Mucosa of descending colon (tissue), 3 donors: ENCODE measurements around the gene CST9. TPM values are rescaled to one million over a fixed set of nuclear protein-coding genes. Genes with fewer than 3 reads are reported as not detected.
A peak's percentile ranks its signal among the peaks of the same experiment; 100 is the strongest.

Experiments used
- ATAC-seq: fragments of 200-7000 bp; cut with Tn5 transposase; one replicate; pipeline ENCODE4 v1.9.1; 2020; ENCODE audit warnings: mild to moderate bottlenecking, moderate library complexity
- DNase-seq, 3 donors: peaks; one replicate each; pipeline ENCODE4 v3.0.0-alpha.2; 2020
- H3K36me3 ChIP-seq: fragments of 200-600 bp; one replicate; pipeline ENCODE4 v1.8.0; 2021; ENCODE audit warnings: low read depth, mild to moderate bottlenecking
- H3K4me1 ChIP-seq: fragments of 200-600 bp; one replicate; pipeline ENCODE4 v1.8.0; 2021; ENCODE audit warnings: low read depth, mild to moderate bottlenecking
- H3K4me3 ChIP-seq: fragments of 200-600 bp; one replicate; pipeline ENCODE4 v1.8.0; 2021; ENCODE audit warnings: mild to moderate bottlenecking
- H3K9me3 ChIP-seq: fragments of 200-600 bp; one replicate; pipeline ENCODE4 v1.8.0; 2021; ENCODE audit warnings: mild to moderate bottlenecking
- intact Hi-C, 2 donors: fragments of 100-400 bp; cut with DNase I in 1 of 2; cut with micrococcal nuclease in 1 of 2; formaldehyde crosslinking; loops; one replicate each; pipeline versions ENCODE4 v1.11.0 to v1.11.1; 2022; cut with DNase I, micrococcal nuclease
- total RNA-seq, 3 donors: library from RNA; stranded (reverse); fragmentation: NEBNext Ultra II Directional in 2 of 3; extraction: Animal tissue kit (Norgen Biotek cat#: 25700) in 2 of 3; gene quantifications; one replicate each; pipeline versions ENCODE4 v1.2.1 to v1.2.4, GENCODE V29; 2021 to 2023
- TF ChIP-seq, protein P1 (sequence below): fragments of 200-600 bp; IDR thresholded peaks from one replicate; pipeline ENCODE4 v1.8.0; 2022; ENCODE audit warnings: antibody characterized with exemption, mild to moderate bottlenecking
- donor health status: DM: no; HTN: no; CAD: no; lungs with moderate emphysema.
- donor health status: DM: no; HTN: no; CAD: no.
- donor health status: DM: no; HTN: yes; CAD: no.

The CST9 gene
- total RNA-seq, 3 donors from 2014 or later = not detected

DNA sequence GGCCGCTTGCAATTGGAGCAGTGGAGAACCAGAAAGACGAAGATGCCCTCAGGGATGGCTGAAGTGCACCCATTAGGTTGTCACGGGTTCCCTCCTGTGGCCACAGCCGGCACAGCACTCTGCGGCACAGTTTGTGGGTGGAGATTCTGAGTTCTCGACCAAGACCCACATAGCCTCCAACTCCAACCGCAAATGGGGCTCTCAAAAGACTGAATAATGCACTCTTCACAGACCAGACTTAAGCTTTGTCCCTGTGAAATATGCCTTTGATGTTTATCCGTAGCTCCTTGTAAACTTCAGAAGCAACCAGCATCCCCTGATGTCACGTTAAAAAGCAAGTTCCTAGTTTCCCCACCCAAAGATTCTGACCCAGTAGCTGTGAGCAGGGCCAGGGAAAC is 934 bp upstream of the CST9 start:
- Histone ChIP-seq H3K4me3 (no peak overlapping the region), H3K36me3 (no peaks in the 10 kb centered on the region), H3K9me3 (no peaks in the 10 kb centered on the region), H3K4me1 (no peaks in the 10 kb centered on the region)
- ATAC-seq (peak; percentile 89), DNase-seq (peak; percentile 57 to 84 (median 82))
- intact Hi-C loops = loop anchor here in 1 of 2 donors (10.0 kb wide), 1 partner anchor 162 kb away; no protein-coding TSS in a partner anchor
- TF ChIP-seq, protein P1, sequence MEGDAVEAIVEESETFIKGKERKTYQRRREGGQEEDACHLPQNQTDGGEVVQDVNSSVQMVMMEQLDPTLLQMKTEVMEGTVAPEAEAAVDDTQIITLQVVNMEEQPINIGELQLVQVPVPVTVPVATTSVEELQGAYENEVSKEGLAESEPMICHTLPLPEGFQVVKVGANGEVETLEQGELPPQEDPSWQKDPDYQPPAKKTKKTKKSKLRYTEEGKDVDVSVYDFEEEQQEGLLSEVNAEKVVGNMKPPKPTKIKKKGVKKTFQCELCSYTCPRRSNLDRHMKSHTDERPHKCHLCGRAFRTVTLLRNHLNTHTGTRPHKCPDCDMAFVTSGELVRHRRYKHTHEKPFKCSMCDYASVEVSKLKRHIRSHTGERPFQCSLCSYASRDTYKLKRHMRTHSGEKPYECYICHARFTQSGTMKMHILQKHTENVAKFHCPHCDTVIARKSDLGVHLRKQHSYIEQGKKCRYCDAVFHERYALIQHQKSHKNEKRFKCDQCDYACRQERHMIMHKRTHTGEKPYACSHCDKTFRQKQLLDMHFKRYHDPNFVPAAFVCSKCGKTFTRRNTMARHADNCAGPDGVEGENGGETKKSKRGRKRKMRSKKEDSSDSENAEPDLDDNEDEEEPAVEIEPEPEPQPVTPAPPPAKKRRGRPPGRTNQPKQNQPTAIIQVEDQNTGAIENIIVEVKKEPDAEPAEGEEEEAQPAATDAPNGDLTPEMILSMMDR = peak; percentile 78

DNA sequence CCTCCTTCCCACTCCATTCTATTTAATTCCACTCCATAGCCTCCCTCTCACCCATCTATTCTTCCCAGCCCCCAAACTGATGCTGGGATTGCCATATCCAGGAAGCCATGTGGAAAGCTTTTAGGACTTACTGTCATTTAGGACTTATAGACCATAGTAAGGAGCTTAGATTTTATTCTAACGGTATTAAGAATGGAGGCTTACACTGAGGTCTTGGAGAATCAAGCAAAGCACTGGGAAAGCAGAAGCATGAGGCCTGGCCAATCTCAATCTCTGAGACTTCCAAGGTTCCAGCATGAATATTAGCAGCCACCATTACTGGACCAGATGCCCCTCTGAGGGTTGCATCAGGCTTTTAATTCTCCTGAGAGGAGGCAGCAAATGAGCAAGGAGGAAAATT is 1.4 kb downstream of the CST9 start:
- no peaks in the 10 kb centered on the region for H3K4me1 ChIP-seq
- intact Hi-C loops = loop anchor here in 1 of 2 donors (10.0 kb wide), 1 partner anchor 160 kb away; no protein-coding TSS in a partner anchor

DNA sequence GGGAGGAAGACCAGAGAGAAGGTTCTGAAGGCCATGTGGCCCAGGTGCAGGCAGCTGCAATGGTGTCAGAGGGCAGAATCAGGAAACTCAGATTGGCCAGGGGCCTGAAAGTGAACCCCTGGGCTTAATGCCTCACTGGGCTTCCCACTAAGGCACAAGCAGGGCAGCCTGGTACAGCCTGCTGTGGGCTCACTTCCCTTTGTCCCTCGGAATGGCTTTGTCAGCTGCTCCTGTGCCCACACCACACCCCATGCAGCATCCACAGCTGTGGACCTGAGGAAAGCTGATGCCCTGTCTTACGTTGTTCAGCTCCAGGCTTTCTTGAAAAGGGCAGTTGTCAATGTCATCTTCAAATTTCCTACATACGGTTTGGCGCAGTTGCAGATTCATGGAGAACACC is 2.4 kb downstream of the CST9 start:
- ATAC-seq (no peak), DNase-seq (no peak)
- Histone ChIP-seq H3K4me1 (no peaks in the 10 kb centered on the region), H3K4me3 (no peak overlapping the region), H3K36me3 (no peaks in the 10 kb centered on the region), H3K9me3 (no peaks in the 10 kb centered on the region)
- TF ChIP-seq, protein P1 = no peak
- intact Hi-C loops = loop anchor here in 1 of 2 donors (10.0 kb wide), 1 partner anchor 159 kb away; no protein-coding TSS in a partner anchor

More for the DNA sequence above, 1.4 kb downstream of the CST9 start:
- no peaks in the 10 kb centered on the region for H3K36me3 ChIP-seq
- no peaks in the 10 kb centered on the region for H3K9me3 ChIP-seq
- TF ChIP-seq, protein P1 = no peak
- no peak overlapping the region for H3K4me3 ChIP-seq
- ATAC-seq = no peak
- DNase-seq = no peak

DNA sequence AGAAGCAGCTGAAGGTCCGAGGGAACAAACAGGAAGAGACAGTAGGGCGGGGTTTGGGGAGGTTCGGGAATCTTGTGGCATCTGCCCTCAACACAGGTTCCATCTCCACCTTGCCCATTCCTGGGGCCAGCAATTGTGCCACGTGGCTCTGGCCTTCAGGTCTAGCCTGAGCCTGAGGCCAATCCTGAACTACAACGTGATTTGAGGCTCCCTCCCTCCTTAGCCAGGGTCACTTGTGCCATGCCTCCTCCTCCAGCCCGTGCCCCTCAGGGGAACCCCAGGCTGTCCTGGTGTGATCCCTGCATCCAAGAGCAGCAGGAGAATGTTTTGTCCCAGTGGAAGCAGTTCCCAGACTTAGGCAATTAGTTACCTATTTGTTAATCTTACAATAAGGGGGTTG is 3.0 kb downstream of the CST9 start:
- H3K4me1 ChIP-seq = no peaks in the 10 kb centered on the region
- DNase-seq (no peak), ATAC-seq (no peak)
- TF ChIP-seq, protein P1 = no peak
- H3K36me3 ChIP-seq = no peaks in the 10 kb centered on the region
- H3K9me3 ChIP-seq = no peaks in the 10 kb centered on the region
- intact Hi-C loops = loop anchor here in 1 of 2 donors (10.0 kb wide), 1 partner anchor 158 kb away; no protein-coding TSS in a partner anchor
- no peak overlapping the region for H3K4me3 ChIP-seq

DNA sequence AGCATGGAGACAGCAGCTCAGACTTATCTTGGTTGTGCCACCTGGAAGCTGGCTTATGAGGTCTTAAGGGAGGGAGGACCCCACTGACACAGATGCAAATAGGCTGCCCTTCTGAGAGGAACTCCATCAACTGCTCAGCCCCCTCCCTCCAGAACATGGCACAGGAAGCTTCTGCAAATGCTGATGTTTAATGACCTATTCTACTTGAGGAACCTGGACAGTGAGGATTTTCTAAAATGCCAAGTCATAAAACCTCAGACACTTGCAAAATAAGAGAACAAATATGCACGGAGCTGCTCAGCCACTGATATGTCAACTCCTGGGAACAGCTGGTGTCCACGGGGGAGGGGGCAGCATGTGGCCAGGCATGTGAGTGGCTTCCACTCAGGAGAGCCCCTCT is 3.5 kb downstream of the CST9 start:
- Histone ChIP-seq H3K4me1 (no peaks in the 10 kb centered on the region), H3K36me3 (no peaks in the 10 kb centered on the region), H3K4me3 (no peak overlapping the region), H3K9me3 (no peaks in the 10 kb centered on the region)
- TF ChIP-seq, protein P1 = no peak
- DNase-seq (no peak), ATAC-seq (no peak)
- intact Hi-C loops = loop anchor here in 1 of 2 donors (10.0 kb wide), 1 partner anchor 157 kb away; no protein-coding TSS in a partner anchor
